Adipose tissue (tissue), 3 donors: ENCODE results near the gene ACAP1. TPM values are rescaled to one million over a fixed set of nuclear protein-coding genes. Genes with fewer than 3 reads are reported as not detected.
"Not testable (repeated sequence)": the region's sequence is repeated elsewhere in the genome, so short reads cannot be mapped to it uniquely, and the experiment has no call there.

ENCODE experiments used
- H3K27ac ChIP-seq: one replicate; pipeline ENCODE4 v1.5.1; 2013; ENCODE audit warnings: low read depth, low read length
- WGBS, 3 donors: extraction: QIAGEN DNeasy Blood & Tissue Kit; methylation state at CpG; one replicate each; pipeline ENCODE4 v1.1.7; 2013; 5-methylcytosine and 5-hydroxymethylcytosine counted together
- polyA plus RNA-seq, 3 donors: library from polyadenylated mRNA; stranded (reverse); fragments of 200-250 nt; gene quantifications; one replicate each; pipeline ENCODE4 v1.2.3, GENCODE V29; 2013
- donor health status: healthy with polysubstance abuse.
- donor health status: Bipolar disorder and iron deficiency.
- donor health status: healthy.

Gene ACAP1
- polyA plus RNA-seq, 3 donors, result 4.0 to 12.7 (median 5.2) TPM

GRCh38 chr17:7347630-7348477 lies 11.5 kb downstream of the ACAP1 start:
- WGBS, 3 donors, result 54 to 69% (median 68%) methylated on average over 18 to 19 of the region's 19 CpGs
- H3K27ac ChIP-seq, result no peak overlapping the region

- H3K27ac ChIP-seq, result no peak overlapping the region
- WGBS, 3 donors, result 65 to 72% (median 69%) methylated on average over 18 to 19 of the region's 19 CpGs
Measured at GRCh38 chr17:7348478-7349242, 12.3 kb downstream of the ACAP1 start.

- 1 to 2% (median 1%) methylated on average over 69 to 91 of the region's 91 CpGs for WGBS, 3 donors
- H3K27ac ChIP-seq, result peak within 1 kb of the TSS; percentile 95
Measured at GRCh38 chr17:7351665-7352502, 15.6 kb downstream of the ACAP1 start, which contains the start of gene KCTD11. Gene KCTD11, plus strand, starts transcription at chr17:7352162.

- 20 to 27% (median 24%) methylated on average over 9 to 10 of the region's 10 CpGs for WGBS, 3 donors
- H3K27ac ChIP-seq, result no peak overlapping the region
Measured at GRCh38 chr17:7352503-7352889, 16.2 kb downstream of the ACAP1 start.

GRCh38 chr17:7352910-7353635 lies 16.7 kb downstream of the ACAP1 start:
- 88 to 90% (median 88%) methylated on average over 37 of the region's 37 CpGs for WGBS, 3 donors
- no peak overlapping the region for H3K27ac ChIP-seq

GRCh38 chr17:7354262-7354843 lies 18.0 kb downstream of the ACAP1 start:
- no peak overlapping the region for H3K27ac ChIP-seq
- 65 to 83% (median 78%) methylated on average over 9 of the region's 9 CpGs for WGBS, 3 donors

GRCh38 chr17:7355053-7355452 lies 18.7 kb downstream of the ACAP1 start, which contains the start of gene TMEM95:
Gene TMEM95, plus strand, starts transcription at chr17:7355156. Its CDS starts 49 bp downstream, at chr17:7355205.
- WGBS, 3 donors, result 64 to 73% (median 70%) methylated on average over 8 to 10 of the region's 10 CpGs
- H3K27ac ChIP-seq, result no peak within 1 kb of the TSS

- no peak overlapping the region for H3K27ac ChIP-seq
- 70 to 77% (median 75%) methylated on average over 8 of the region's 8 CpGs for WGBS, 3 donors
Measured at GRCh38 chr17:7355573-7355972, 19.2 kb downstream of the ACAP1 start.

- no peak overlapping the region for H3K27ac ChIP-seq
Measured at GRCh38 chr17:7356072-7356549, 19.8 kb downstream of the ACAP1 start.

GRCh38 chr17:7356756-7357155 lies 20.4 kb downstream of the ACAP1 start:
- WGBS, 3 donors, result 50 to 63% (median 63%) methylated on average over 8 of the region's 8 CpGs
- no peak overlapping the region for H3K27ac ChIP-seq

More at GRCh38 chr17:7356072-7356549, 19.8 kb downstream of the ACAP1 start:
- 6 to 9% (median 7%) methylated on average over 12 of the region's 12 CpGs for WGBS, 3 donors

- 45 to 80% (median 59%) methylated on average over 2 of the region's 2 CpGs for WGBS, 3 donors
- H3K27ac ChIP-seq, result no peak overlapping the region
Measured at GRCh38 chr17:7357381-7357780, 21.1 kb downstream of the ACAP1 start.

GRCh38 chr17:7361906-7362305 lies 25.6 kb downstream of the ACAP1 start:
- WGBS, 3 donors, result 58 to 65% (median 60%) methylated on average over 3 of the region's 3 CpGs
- H3K27ac ChIP-seq, result no peak overlapping the region

GRCh38 chr17:7363311-7363710 lies 27.0 kb downstream of the ACAP1 start:
- no peak overlapping the region for H3K27ac ChIP-seq
- 84 to 96% (median 94%) methylated on average over 6 of the region's 6 CpGs for WGBS, 3 donors

- WGBS, 3 donors, result 90 to 93% (median 91%) methylated on average over 6 of the region's 7 CpGs
- not testable (repeated sequence) for H3K27ac ChIP-seq
Measured at GRCh38 chr17:7365963-7366362, 29.6 kb downstream of the ACAP1 start.

- no peak overlapping the region for H3K27ac ChIP-seq
- WGBS, 3 donors, result 82 to 91% (median 86%) methylated on average over 8 of the region's 8 CpGs
Measured at GRCh38 chr17:7367083-7367482, 30.8 kb downstream of the ACAP1 start.

GRCh38 chr17:7367918-7368598 lies 31.7 kb downstream of the ACAP1 start:
- WGBS, 3 donors, result 64 to 72% (median 67%) methylated on average over 13 of the region's 13 CpGs
- H3K27ac ChIP-seq, result no peak overlapping the region

- 80 to 83% (median 81%) methylated on average over 5 of the region's 5 CpGs for WGBS, 3 donors
- not testable (repeated sequence) for H3K27ac ChIP-seq
Measured at GRCh38 chr17:7368599-7368994, 32.3 kb downstream of the ACAP1 start.
